DMS153 (cell line): ENCODE results near the gene ZFP36.

Source experiments
- DNase-seq: peaks from one replicate; lab custom pipeline; 2025; lab: John Stamatoyannopoulos, UW

Gene ZFP36

GRCh38 chr19:39384839-39385568, 21.6 kb upstream of the ZFP36 start:
- DNase-seq, result no peak

DNA sequence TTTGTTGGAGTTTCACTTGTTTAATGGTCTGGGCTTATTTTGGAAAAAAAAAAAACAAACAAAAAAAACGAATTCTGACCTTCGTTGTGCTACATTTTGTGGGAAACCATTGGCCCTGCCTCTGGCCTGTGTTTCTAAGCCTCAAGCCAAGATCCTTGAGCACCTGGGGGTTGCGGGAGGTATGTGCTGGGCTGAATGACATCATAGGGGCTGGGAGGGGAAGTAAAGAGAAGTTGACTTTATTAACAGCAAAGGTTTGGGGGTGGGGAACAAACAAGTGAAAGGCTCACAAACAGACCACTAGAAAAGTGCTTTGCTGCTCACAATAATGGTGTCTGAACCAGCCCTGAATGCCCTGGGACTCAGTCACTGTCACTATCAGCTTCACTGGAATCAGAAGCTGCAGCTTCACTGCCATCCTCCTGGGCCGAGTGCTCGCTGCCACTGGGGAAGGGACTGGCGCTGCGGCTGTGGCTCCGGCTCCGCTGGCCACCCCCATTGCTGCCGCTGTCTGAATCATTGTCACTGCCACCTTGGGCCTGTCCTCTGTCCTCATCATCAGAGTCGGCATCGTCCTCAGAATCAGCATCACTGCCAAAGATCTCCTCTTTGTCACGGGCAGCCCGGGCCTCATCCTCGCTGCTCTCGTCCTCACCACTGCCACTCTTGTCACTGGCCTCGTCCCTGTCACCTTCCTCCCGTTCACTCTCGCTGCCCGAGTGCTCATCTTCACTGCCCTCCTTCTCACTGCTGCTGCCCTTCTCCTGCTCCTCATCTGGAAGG, 20.8 kb upstream of the ZFP36 start:
- no peak for DNase-seq

- no peak for DNase-seq
Measured at GRCh38 chr19:39386557-39386956, 20.1 kb upstream of the ZFP36 start.

DNA sequence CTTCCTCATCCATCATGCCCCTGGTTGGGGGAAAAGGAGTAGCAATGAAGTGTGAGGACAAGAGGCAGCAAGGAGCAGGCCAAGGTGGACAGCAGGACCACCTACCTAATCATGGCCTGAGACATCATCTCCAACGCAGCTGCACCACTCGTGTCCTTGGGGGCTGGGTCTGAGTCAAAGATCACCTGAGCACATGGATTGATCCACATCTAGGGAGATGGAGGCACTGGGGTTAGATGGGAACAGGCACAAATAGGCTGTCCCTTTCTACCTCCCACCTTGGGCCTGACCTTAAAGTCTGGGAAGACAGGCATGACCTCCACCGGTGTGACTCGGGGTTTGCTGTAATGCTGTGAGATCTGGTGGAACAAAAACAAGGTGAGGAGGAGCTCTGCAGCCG, 18.0 kb upstream of the ZFP36 start:
- DNase-seq, result no peak

DNA sequence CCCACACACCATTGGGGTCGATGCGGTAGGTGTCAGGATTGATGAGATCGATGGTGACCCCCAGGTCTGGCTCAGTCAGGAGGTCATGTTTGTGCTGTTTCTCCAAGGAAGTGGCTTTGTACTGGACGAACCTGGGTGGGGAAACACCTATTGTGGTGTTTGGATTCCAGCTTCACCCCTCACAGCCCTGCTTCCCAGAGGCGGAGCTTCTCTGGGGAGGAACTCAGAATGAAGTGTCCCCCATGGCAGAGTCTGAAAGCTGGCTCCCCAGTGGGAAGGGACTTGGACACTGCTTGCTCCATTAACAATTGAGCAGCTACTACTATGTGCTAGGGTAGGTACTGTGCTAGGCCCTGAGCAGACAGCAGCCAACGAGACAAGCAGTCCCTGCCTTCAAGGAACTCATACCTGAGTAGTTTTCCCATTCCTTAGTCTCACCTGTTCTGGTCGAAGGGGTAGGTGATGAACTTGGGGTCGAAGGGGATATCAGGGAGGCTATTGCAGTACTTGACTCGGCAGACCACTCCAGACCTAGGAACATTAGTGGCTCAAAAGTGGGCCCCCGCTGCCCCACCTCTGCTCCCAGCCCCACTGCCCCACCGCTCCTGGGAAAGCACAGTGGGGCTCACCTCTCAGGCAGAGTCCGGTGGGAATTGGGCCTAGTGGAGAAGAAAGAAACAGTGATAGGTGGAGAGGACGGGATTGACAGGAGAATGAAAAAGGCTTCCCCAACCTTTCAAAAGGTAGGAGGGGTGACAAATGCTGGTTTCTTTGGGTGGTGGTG, 16.8 kb upstream of the ZFP36 start:
- no peak for DNase-seq

DNA sequence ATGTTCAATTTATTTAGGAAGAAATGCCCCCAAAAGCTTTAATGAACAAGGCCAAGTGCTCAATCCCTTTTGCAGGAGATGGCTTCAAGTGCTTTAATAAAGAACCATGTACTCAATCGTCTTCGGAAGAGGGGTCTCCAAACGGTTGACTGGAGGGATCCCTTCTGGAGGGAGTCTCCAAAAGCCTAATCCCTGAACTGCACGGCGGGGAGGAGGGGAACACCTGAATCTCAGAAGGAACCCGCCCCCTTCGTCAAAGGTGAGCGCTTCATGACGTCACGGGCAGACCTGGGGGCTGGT, 16.2 kb upstream of the ZFP36 start:
- DNase-seq, result no peak

- DNase-seq, result peak; percentile 99
Measured at GRCh38 chr19:39390751-39391437, 15.8 kb upstream of the ZFP36 start, which contains the start of the genes MED29 and PAF1. MED29 (plus strand) TSS chr19:39391378; CDS start chr19:39391423, 45 bp downstream. PAF1 (minus strand) TSS chr19:39391106; CDS start chr19:39390864, 242 bp downstream.

DNA sequence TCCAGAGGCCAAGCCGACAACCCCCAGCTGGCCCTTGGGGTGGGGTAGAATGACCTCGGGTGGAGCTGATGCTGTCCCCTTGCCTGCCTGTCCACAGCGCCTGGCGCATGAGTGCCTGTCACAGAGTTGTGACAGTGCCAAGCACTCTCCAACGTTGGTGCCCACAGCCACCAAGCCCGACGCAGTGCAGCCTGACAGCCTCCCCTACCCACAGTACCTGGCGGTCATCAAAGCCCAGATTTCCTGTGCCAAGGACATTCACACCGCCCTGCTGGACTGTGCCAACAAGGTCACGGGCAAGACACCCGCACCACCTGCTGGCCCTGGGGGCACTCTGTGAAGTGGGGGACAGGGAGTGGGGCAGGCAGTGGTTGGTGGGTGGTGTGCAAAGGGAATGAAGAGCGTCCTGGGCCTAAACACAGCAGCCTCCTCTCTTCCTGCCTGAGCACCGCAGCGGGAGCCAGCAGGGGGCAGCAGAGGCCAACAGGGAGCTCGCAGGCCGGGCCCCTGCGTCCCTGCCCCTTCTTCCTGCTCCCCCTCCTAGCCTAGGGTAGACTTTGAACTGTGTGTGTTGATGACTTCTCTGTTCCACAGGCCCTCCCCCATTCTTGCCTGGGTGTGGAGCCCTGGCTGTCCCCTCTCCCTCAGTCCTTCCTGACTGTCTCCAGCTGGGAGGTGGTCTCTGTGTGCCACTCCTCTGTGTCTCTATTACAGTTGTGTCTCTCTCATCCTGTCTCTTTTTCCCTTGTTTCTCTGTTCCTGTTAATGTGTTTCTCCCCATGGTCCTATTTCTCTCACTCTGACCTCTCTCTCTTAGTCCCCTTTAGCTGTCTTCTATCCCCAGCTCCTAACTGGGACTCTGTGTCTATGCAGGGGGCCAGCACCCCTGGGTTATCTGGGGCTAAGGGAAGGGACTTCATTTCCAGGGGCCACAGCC, 9.0 kb upstream of the ZFP36 start:
- peak; percentile 48 for DNase-seq

GRCh38 chr19:39398297-39398864, 8.3 kb upstream of the ZFP36 start:
- no peak for DNase-seq

DNA sequence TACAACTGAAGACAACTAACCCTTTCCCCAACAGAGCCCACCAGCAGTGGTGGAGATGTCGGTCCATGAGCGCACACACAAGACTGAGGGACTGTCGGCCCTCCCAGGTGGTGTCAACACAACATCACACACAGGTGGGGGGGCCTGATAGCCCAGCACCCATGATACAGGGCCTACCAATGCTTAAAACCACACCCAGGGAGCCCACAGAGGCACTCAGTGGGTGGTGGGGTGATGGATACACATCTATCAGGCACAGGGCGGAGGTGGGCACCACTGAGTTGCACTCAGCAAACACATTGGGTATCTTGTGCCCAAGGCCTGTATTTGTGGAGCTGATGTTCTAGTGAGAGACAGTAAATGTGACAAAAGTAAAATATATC, 7.0 kb upstream of the ZFP36 start:
- DNase-seq, result no peak

GRCh38 chr19:39400061-39400460, 6.6 kb upstream of the ZFP36 start:
- DNase-seq, result no peak

DNA sequence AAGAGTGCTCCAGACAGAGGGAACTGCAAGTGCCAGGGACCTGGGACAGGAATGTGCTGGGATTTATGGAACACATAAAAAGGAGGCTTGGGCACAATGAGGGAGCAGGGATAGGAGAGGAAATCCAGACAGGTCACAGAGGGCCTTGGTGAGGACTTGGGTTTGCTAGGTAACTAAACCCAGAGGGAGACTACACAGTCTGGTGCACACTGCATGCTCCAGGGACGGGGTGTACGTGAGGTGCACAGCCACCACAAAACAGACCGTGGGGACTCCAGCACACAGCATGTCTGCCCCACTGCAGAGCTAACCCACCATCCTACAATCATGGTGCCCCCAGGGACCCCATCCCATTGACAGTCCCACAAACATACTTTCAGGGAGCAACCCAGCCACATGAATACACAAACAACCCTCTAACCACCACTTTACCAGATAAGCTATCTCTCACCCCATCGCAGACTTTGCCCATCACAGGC, 5.5 kb upstream of the ZFP36 start:
- DNase-seq, result no peak

GRCh38 chr19:39401549-39402345, 4.9 kb upstream of the ZFP36 start:
- no peak for DNase-seq

GRCh38 chr19:39402346-39403300, 4.0 kb upstream of the ZFP36 start:
- DNase-seq, result peak; percentile 71

DNA sequence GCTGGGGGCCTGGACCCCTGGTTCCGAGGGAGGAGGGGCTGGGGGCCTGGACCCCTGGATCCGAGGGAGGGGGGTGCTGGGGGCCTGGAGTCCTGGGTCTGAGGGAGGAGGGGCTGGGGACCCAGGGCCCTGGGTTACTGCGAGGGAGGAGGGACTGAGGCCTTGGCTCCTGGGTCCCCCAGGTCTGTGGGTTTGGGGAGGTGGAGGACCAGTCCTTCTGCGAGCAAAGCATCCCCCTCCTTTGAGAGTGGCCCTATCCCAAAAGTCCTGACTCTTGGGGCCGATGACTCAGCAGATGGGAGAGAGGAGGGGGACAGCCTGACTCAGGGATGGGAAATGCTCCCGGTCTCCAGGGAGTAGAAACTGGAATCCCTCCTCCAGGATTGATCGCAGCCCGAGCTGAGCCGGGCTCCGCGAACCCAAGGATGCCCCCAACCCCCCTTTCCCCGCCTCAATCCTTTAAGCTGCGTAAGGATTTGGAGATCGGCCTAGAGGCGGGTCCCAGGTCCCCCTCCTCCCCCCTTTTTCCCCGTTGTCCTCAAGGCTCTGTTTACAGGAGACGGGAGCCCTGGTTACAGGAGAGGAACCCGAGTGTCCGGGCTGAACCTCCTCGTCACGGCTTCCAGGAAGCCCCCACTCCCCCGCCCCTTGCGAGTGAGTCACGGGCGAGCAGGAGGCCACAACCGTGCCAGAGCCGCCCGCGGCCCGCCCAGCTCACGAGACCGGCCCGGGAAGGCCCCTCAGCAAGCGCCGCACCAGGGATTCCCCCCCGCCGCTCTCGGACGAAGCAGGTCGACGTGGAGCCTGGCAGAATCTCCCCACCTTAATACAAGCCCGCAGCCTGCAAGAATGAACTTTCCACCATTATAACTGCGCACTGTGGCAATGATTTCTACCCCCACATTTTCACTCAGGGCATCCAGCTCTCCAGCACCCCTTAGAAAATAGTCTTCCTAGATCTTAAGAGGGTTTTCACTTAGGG, 3.0 kb upstream of the ZFP36 start:
- peak; percentile 85 for DNase-seq

GRCh38 chr19:39405261-39405957, 1.2 kb upstream of the ZFP36 start:
- DNase-seq, result no peak
